Loucy (cell line): ENCODE measurements around the gene ELMO1.

Experiments
- H2AFZ ChIP-seq: fragments of 200-600 bp; sonication (generic); 2 replicates; pipeline ENCODE4 v1.6.0; 2016; ENCODE audit warnings: antibody characterized with exemption, mild to moderate bottlenecking, low read length, moderate library complexity
- H3F3A ChIP-seq: fragments of 200-600 bp; 2 replicates; pipeline ENCODE4 v1.6.0; 2016; ENCODE audit warnings: antibody characterized with exemption, low read depth, mild to moderate bottlenecking
- H3K27me3 ChIP-seq: fragments of 200-600 bp; sonication (generic); 2 replicates; pipeline ENCODE4 v1.6.1; 2014; ENCODE audit warnings: low read length, mild to moderate bottlenecking; ENCODE audit not compliant: insufficient read depth, poor library complexity, severe bottlenecking
- H3K36me3 ChIP-seq: fragments of 200-600 bp; sonication (generic); 2 replicates; pipeline ENCODE4 v1.6.1; 2016; ENCODE audit warnings: low read length; ENCODE audit not compliant: insufficient read depth
- H3K4me1 ChIP-seq: fragments of 200-600 bp; sonication (generic); 2 replicates; pipeline ENCODE4 v1.5.1; 2014; ENCODE audit warnings: low read length, mild to moderate bottlenecking; ENCODE audit not compliant: insufficient read depth, poor library complexity, severe bottlenecking
- H3K4me2 ChIP-seq: fragments of 200-600 bp; sonication (generic); 2 replicates; pipeline ENCODE4 v1.6.0; 2014; ENCODE audit warnings: antibody characterized with exemption, low read length, low read depth, mild to moderate bottlenecking; ENCODE audit not compliant: poor library complexity, severe bottlenecking
- H3K4me3 ChIP-seq: fragments of 200-600 bp; sonication (generic); 2 replicates; pipeline ENCODE4 v1.5.1; 2014; ENCODE audit warnings: low read length, mild to moderate bottlenecking, mixed read lengths; ENCODE audit not compliant: poor library complexity, severe bottlenecking
- H3K79me2 ChIP-seq: fragments of 200-600 bp; sonication (generic); 2 replicates; pipeline ENCODE4 v1.6.1; 2014; ENCODE audit warnings: low read length; ENCODE audit not compliant: insufficient read depth
- H3K9ac ChIP-seq: fragments of 200-600 bp; sonication (generic); 2 replicates; pipeline ENCODE4 v1.6.0; 2014; ENCODE audit warnings: mild to moderate bottlenecking, low read depth, low read length, moderate library complexity; ENCODE audit not compliant: poor library complexity, severe bottlenecking
- H3K9me2 ChIP-seq: fragments of 200-600 bp; sonication (generic); replicated peaks from 2 replicates; pipeline ENCODE4 v1.6.1; 2016; ENCODE audit warnings: low read depth, low read length, mixed read lengths
- H3K9me3 ChIP-seq: fragments of 200-600 bp; sonication (generic); 2 replicates; pipeline ENCODE4 v1.6.1; 2014; ENCODE audit warnings: mild to moderate bottlenecking, antibody characterized with exemption, low read length, low read depth; ENCODE audit not compliant: insufficient read depth
- H4K20me1 ChIP-seq: fragments of 200-600 bp; sonication (generic); 2 replicates; pipeline ENCODE4 v1.6.0; 2014; ENCODE audit warnings: antibody characterized with exemption, low read length, mild to moderate bottlenecking; ENCODE audit not compliant: insufficient read depth, poor library complexity, severe bottlenecking
- CTCF ChIP-seq: fragments of 200-600 bp; sonication (generic); conservative IDR thresholded peaks from 2 replicates; pipeline ENCODE4 v1.5.1; 2014; ENCODE audit warnings: mild to moderate bottlenecking, antibody characterized with exemption, low read length
- EZH2phosphoT487 ChIP-seq: fragments of 200-600 bp; IDR thresholded peaks from 2 replicates; pipeline ENCODE4 v1.6.1; 2018; ENCODE audit warnings: antibody characterized with exemption, mild to moderate bottlenecking, moderate library complexity, borderline replicate concordance

ELMO1 gene

GRCh38 chr7:37395618-37396259 is 52.9 kb downstream of the ELMO1 start:
- Histone ChIP-seq H3K9me2 (no peaks in the 10 kb centered on the region), H3K27me3 (no peaks in the 10 kb centered on the region), H3K4me2 (no peak overlapping the region), H2AFZ (no peak overlapping the region), H3K79me2 (no peaks in the 10 kb centered on the region; the same call in 1 of the 2 replicates), H3K9me3 (no peaks in the 10 kb centered on the region), H3K9ac (no peak overlapping the region), H3K4me3 (no peak overlapping the region), H4K20me1 (no peaks in the 10 kb centered on the region), H3K36me3 (no peaks in the 10 kb centered on the region), H3F3A (no peaks in the 10 kb centered on the region), H3K4me1 (peaks cover 13% of the 10 kb centered on the region)
- TF ChIP-seq CTCF (no peak), EZH2phosphoT487 (no peak)

GRCh38 chr7:37394158-37394557 is 54.5 kb downstream of the ELMO1 start:
- Histone ChIP-seq H3K27me3 (no peaks in the 10 kb centered on the region), H3K79me2 (no peaks in the 10 kb centered on the region; the same call in 1 of the 2 replicates), H3K4me3 (no peak overlapping the region), H2AFZ (no peak overlapping the region), H3K4me1 (peaks cover 16% of the 10 kb centered on the region), H3K9me3 (no peaks in the 10 kb centered on the region), H3K9ac (no peak overlapping the region), H3F3A (no peaks in the 10 kb centered on the region), H4K20me1 (no peaks in the 10 kb centered on the region), H3K36me3 (no peaks in the 10 kb centered on the region), H3K4me2 (no peak overlapping the region), H3K9me2 (no peaks in the 10 kb centered on the region)
- TF ChIP-seq CTCF (no peak), EZH2phosphoT487 (no peak)

GRCh38 chr7:37393476-37393875 is 55.2 kb downstream of the ELMO1 start:
- no peaks in the 10 kb centered on the region for H4K20me1 ChIP-seq
- H3K9ac ChIP-seq = no peak overlapping the region
- H3K79me2 ChIP-seq = no peaks in the 10 kb centered on the region; the same call in 1 of the 2 replicates
- TF ChIP-seq EZH2phosphoT487 (no peak), CTCF (no peak)
- no peak overlapping the region for H3K4me3 ChIP-seq
- H3K9me3 ChIP-seq = no peaks in the 10 kb centered on the region
- no peaks in the 10 kb centered on the region for H3K27me3 ChIP-seq
- H3K4me2 ChIP-seq = no peak overlapping the region
- no peak overlapping the region for H2AFZ ChIP-seq
- no peaks in the 10 kb centered on the region for H3K9me2 ChIP-seq
- H3K36me3 ChIP-seq = no peaks in the 10 kb centered on the region
- H3F3A ChIP-seq = no peaks in the 10 kb centered on the region
- peaks cover 13% of the 10 kb centered on the region for H3K4me1 ChIP-seq
